HepG2 (cell line): Measurements from ENCODE around the gene HSF2BP. TPM values are rescaled to one million over a fixed set of nuclear protein-coding genes. Genes with fewer than 3 reads are reported as not detected.

Experiments used
- CERS6 ChIP-seq: sonication (generic); formaldehyde crosslinking; IDR thresholded peaks from 2 replicates; pipeline ENCODE4 v1.5.0; 2020; ENCODE audit warnings: missing genetic modification reagents
- GTF3A ChIP-seq: sonication (generic); formaldehyde crosslinking; conservative IDR thresholded peaks from 2 replicates; pipeline ENCODE4 v1.4.0; 2020; ENCODE audit warnings: mild to moderate bottlenecking, missing genetic modification reagents
- HNF1A ChIP-seq, 2 experiments: sonication (generic) in 1 of 2; formaldehyde crosslinking in 1 of 2; IDR thresholded peaks; 2 replicates each; pipeline versions ENCODE4 v1.4.0 to v1.6.1; 2016 to 2020; ENCODE audit warnings: borderline replicate concordance in 1 of 2, low read depth in 1 of 2, mild to moderate bottlenecking in 1 of 2, missing genetic modification reagents in 1 of 2
- IRF2 ChIP-seq: IDR thresholded peaks from 2 replicates; pipeline ENCODE4 v1.6.1; 2018; ENCODE audit warnings: missing genetic modification reagents, missing compliant biosample characterization
- KDM5B ChIP-seq: sonication (generic); formaldehyde crosslinking; IDR thresholded peaks from 2 replicates; pipeline ENCODE4 v1.4.0; 2020; ENCODE audit warnings: missing genetic modification reagents, mild to moderate bottlenecking, borderline replicate concordance
- MIER3 ChIP-seq: IDR thresholded peaks from 2 replicates; pipeline ENCODE4 v1.6.1; 2016; ENCODE audit warnings: missing compliant biosample characterization, borderline replicate concordance
- MNT ChIP-seq: fragments of 450-650 bp; IDR thresholded peaks from 2 replicates; pipeline ENCODE4 v1.6.1; 2016
- RCOR2 ChIP-seq: IDR thresholded peaks from 2 replicates; pipeline ENCODE4 v1.6.1; 2016; ENCODE audit warnings: missing biosample characterization, missing genetic modification reagents
- TEAD2 ChIP-seq: sonication (generic); formaldehyde crosslinking; IDR thresholded peaks from 2 replicates; pipeline ENCODE4 v1.9.0; 2021; ENCODE audit warnings: missing genetic modification reagents
- TGIF2 ChIP-seq: IDR thresholded peaks from 2 replicates; pipeline ENCODE4 v1.6.1; 2016; ENCODE audit warnings: control low read depth, missing compliant biosample characterization
- TOPORS ChIP-seq: sonication (generic); formaldehyde crosslinking; IDR thresholded peaks from 2 replicates; pipeline ENCODE4 v1.8.0; 2023; ENCODE audit warnings: mild to moderate bottlenecking, missing genetic modification reagents
- ZBTB26 ChIP-seq: IDR thresholded peaks from 2 replicates; pipeline ENCODE4 v1.6.1; 2016; ENCODE audit warnings: missing compliant biosample characterization, missing genetic modification reagents, borderline replicate concordance
- ZBTB44 ChIP-seq: sonication (generic); formaldehyde crosslinking; IDR thresholded peaks from 2 replicates; pipeline ENCODE4 v1.4.0; 2020; ENCODE audit warnings: missing genetic modification reagents
- ZFP91 ChIP-seq: sonication (generic); formaldehyde crosslinking; IDR thresholded peaks from 2 replicates; pipeline ENCODE4 v1.9.0; 2022; ENCODE audit warnings: missing genetic modification reagents, mild to moderate bottlenecking, borderline replicate concordance
- ZNF276 ChIP-seq: sonication (generic); formaldehyde crosslinking; IDR thresholded peaks from 2 replicates; pipeline ENCODE4 v1.4.0; 2020; ENCODE audit warnings: mild to moderate bottlenecking, low read depth, missing genetic modification reagents
- polyA plus RNA-seq, 8 experiments: library from polyadenylated mRNA; depleted of rRNA in 3 of 8; stranded (reverse) in 7 of 8; unstranded in 1 of 8; fragments of >200 nt; fragmentation: Illumina TruSeq in 4 of 8; extraction: Trizol in 4 of 8; gene quantifications; 2 replicates each; pipeline versions ENCODE4 v1.2.1 to v1.2.3, GENCODE V29; 2011 to 2016; ENCODE audit warnings: low read depth in 4 of 8, missing spikeins in 1 of 8, mixed read lengths in 1 of 8; ENCODE audit not compliant: insufficient read depth in 1 of 8
- total RNA-seq, 5 experiments: library from RNA; depleted of rRNA; stranded (reverse); fragments of >200 nt; fragmentation: Illumina TruSeq; extraction: Trizol; gene quantifications; 2 replicates each; pipeline ENCODE4 v1.2.3, GENCODE V29; 2016; ENCODE audit warnings: low read depth in 1 of 5

The HSF2BP gene
- total and polyA plus RNA-seq, 2 of the 13 experiments (the other 11 are each of a cell fraction or from before 2014, with no cell fraction given), result 0.67 to 2.2 TPM

GRCh38 chr21:43585924-43586413 is 73.3 kb downstream of the HSF2BP start (continued):
- TF ChIP-seq RCOR2 (CRISPR knock-in tag), result peak; percentile 64; the same call in 1 of the 2 replicates
- TF ChIP-seq KDM5B (CRISPR knock-in tag), result no peak
- no peak for TF ChIP-seq TEAD2 (CRISPR knock-in tag)
- peak; percentile 87 for TF ChIP-seq IRF2 (CRISPR knock-in tag)
- TF ChIP-seq MNT, result no peak
- TF ChIP-seq ZNF276 (CRISPR knock-in tag), result no peak
- no peak for TF ChIP-seq CERS6
- no peak; the same call in 1 of the 2 replicates for TF ChIP-seq ZFP91 (CRISPR knock-in tag)
- TF ChIP-seq ZBTB44 (CRISPR knock-in tag), result no peak
- TF ChIP-seq MIER3, result peak; percentile 81; the same call in 1 of the 2 replicates
- TF ChIP-seq TOPORS (CRISPR knock-in tag), result no peak
- TF ChIP-seq GTF3A (CRISPR knock-in tag), result no peak
- TF ChIP-seq HNF1A (IDR thresholded peaks at IDR 0.05; ENCODE audit: low read depth), result no peak
- TF ChIP-seq HNF1A (CRISPR knock-in tag; IDR thresholded peaks at IDR 0.05; ENCODE audit: borderline replicate concordance), result no peak; the same call in 1 of the 2 replicates
- no peak for TF ChIP-seq TGIF2 (CRISPR knock-in tag)
- TF ChIP-seq ZBTB26 (CRISPR knock-in tag), result no peak
